HG02763 (cell line): ENCODE results near the gene CRYL1.
"Not testable (repeated sequence)": the region's sequence is repeated elsewhere in the genome, so short reads cannot be mapped to it uniquely, and the experiment has no call there.

ENCODE experiments used
- ATAC-seq: cut with Tn5 transposase; IDR thresholded peaks from one replicate; pipeline ENCODE4 v1.9.1; 2021; ENCODE audit warnings: mild to moderate bottlenecking, moderate library complexity; ENCODE audit not compliant: unreplicated experiment

The CRYL1 gene

DNA sequence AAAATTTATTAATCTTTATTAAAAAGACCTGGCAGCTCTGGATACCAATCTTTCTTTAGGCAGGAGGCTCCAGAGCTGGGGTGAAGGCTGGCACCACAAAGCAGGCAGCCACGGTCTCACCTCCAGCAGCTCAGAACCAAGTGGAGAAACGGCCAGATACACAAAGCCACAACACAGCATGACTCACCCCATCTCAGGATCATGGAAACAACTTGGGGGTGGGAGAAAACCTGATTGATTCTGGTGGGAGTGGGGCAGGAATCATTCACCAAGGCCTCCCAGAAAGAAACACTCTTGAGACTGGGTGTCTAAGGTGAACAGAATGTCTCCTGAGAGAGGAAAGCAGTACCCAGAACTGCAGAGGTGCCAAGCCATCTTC lies 64.2 kb downstream of the CRYL1 start:
- no peak for ATAC-seq

DNA sequence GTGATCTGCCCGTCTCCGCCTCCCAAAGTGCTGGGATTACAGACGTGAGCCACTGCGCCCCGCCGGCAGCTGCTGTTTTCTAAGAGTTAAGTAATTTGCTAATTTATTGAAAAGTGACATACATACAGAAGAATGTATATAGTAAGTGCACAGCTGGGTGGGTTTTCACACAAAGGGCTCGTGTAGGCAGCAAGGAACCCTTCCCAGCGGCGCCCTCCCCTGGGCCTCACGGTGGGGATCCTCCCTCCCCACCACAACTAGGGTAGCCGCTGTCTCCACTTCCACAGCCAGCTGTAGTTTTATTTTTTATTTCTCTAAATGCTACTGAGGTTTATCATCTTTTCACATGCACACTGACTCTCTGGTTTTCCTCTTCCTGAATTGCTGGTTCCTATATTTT lies 64.9 kb downstream of the CRYL1 start:
- no peak for ATAC-seq

DNA sequence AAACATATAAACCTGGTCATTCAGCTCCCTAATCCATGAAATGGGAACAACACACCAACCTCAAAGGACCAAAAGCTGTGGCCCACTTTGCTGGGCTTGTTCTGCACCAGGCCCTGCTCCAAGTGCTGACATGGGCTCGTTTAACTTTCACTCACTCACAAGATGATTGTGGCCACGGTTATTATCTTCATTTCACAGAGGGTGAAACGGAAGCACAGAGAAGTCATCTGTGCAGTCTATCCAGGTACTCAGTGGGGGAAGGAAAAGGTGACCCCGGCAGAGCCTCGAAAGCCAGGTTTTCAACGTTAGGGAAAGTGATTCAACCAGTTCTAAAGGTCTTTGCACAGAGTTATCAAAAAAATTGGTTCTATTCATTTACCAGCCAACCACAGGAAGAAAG lies 68.0 kb downstream of the CRYL1 start:
- ATAC-seq: no peak

DNA sequence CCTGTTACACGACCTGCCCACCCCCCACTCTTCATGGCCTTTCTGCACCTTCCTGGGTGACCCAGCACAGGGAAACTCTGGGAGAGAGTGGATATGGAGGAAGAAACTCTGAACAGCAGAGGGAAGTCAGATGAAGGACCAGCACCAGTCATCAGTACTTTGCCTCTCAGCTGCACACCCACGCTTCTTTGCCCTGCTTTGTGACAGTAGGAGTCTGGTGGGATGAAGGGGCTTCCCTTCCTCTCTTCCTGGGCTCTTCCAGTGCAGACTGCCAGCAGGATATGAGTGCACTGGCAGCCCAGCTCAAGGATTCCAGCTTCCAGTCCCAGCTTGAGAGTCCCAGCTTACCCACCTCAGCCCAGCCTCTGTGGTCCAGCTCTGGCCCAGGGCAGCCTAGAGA lies 68.9 kb downstream of the CRYL1 start:
- no peak for ATAC-seq

DNA sequence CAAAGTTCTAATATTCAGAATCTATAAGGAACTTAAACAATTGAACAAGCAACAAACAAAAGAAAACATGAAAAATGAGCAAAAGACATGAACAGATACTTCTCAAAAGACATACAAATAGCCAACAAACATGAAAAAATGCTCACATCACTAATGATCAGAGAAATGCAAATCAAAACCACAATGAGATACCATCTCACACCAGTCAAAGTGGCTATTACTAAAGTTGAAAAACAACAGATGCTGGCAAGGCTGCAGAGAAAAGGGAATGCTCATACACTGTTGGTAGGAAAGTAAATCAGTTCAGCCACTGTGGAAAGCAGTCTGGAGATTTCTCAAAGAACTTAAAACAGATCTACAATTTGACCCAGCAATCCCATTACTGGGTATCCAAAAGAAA lies 74.3 kb downstream of the CRYL1 start:
- ATAC-seq: no peak

DNA sequence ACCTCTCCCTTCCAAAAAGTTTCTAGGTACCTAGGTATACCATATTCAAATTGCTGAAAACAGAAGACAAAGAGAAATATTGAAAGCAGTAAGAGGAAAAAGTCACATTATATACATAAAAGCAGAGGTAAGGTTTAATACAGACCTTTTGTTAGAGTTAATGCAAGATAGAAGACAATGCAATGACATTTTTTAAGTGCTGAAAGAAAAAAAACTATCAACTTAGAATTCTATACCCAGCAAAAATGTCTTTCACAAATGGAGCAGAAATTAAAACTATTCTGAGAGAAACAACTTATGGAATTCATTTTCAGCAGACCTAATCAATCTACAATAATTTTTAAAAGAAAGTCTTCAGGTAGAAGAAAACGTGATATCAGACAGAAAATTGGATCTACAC lies 77.2 kb downstream of the CRYL1 start:
- ATAC-seq: no peak

DNA sequence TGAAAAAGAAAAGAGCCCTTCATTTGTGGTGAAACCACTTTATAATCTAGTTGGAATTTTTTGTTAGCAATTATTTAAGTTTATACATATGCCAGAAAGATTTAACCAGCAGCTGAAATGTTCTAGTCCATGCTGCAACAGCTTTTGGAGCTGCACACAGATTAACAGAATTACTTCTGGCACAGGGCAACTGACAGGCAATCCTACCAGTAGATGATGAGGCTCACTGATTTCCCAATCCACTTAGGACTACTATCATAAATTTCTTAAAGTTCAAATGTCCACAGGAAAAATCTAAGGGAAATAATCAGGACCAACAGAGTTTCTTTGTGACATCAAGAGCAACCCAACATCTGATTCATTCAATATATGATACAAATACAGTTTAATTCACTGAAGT lies 78.8 kb downstream of the CRYL1 start:
- no peak for ATAC-seq

DNA sequence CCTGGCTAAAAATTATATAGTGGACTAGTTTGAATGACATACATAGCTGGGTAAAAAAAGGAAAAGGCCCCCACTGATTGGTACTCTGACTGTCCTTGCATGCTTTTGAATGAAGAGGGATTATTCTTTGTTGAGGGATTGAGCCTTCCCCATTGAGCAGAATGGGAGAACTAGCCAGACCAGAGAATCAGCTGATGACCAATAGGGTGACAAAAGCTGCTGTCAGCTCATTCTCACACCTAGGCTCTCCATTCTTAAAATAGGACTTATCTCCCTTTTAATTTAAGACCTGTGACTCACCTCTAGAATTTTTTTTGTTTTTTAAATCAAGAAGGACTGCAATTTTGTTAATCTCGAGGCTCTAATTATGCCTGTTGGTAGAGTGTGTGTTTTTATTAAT lies 79.3 kb downstream of the CRYL1 start:
- ATAC-seq: no peak

DNA sequence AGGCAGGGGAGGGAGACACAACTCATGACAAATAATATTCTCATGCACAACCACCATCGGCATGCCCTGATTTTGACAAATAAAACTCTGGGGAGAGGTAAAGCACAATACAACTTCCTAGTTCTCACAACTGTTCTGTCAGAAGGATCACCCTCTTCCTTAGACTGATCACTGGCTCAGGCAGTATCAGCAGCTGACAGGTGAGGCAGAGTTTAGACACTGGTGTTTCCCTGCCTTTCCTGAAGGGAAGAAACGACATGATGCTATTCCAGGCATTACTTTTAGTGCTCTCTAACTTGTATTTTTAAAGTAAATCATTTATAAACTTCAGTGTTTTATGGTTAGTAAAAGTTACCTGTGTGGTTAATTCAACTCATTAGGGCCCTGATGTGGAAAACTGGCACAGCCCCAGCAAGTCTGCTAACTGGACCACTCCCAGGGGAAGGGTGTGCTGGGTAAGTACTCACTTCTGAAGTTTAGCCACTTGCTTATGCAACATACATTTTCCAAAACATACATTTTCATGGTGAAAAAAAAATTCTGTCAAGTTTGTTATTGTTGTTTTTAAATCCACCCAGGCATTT lies 82.8 kb downstream of the CRYL1 start:
- no peak for ATAC-seq

DNA sequence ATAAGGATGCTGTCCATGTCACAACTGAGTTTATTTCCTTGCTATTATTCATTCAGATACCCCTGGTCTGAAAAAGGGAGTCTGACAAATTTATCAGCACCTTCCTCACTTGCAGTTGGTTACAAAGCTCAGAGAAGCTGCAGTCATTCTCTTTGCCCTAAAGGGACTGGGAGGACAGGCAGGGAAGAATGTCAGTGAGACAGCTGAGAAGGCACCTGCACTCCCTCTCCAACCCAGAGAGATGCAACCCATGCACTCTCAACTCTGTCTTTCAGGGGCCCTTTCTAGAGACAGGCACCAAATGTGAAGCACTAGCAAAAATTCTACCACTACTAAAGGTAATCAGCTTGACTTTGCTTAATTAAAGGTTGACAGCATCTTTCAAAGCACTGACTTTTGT lies 83.3 kb downstream of the CRYL1 start:
- ATAC-seq: no peak

DNA sequence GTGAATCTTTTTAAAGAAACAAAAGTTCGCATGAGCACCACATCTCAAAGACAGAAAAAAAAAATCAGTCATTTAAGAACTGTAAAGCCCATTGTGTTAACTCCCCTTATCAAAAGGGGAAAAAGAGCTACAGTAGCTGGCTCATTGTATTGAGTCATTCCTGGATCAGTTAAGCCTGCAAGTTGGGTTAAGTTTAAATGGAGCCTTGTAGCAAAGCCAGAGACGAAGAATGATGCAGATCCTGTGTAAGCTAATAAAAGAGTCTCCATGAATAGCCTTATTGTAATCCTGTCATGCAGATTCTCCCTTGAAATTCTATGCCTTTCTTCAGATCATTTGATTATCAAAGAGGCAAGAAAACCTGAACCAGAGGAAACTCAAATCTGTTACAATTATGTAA lies 83.8 kb downstream of the CRYL1 start:
- ATAC-seq: no peak

DNA sequence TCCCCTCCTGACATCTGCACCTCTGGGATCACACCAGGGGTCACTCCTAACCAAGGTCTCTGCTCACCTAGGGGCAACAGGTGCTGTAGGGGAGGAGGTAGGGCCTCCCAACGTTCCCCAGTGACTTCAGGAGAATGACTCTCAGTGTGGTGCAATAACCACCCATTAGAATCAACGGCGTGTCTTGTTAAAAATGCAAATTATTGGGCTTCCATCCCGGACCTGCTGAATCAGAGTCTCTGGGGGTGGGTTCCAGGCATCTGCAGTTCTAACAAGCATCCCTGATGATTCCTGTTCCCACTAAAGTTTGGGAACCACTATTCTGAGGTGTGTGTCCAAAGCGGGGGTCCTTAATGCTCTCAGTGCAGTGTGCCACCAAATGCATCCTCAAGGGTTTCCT lies 84.6 kb downstream of the CRYL1 start:
- no peak for ATAC-seq

DNA sequence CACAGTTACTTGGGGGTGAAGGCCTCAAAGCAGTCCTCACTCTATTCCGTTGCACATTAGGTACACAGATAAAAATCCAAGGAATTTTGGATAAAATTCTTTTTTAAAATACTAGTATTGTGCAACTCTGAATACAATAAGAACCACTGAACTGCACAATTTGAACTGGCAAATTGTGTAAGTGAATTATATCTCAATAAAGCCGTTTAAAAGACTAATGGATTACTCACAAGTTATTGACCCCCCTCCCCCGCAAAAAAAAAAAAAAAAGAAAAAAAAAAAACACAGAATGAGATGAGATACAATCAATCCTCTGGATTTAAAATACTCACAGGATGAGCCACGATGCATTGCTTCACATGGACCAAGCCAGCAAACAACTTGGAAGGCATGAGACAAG lies 86.4 kb downstream of the CRYL1 start:
- no peak for ATAC-seq

DNA sequence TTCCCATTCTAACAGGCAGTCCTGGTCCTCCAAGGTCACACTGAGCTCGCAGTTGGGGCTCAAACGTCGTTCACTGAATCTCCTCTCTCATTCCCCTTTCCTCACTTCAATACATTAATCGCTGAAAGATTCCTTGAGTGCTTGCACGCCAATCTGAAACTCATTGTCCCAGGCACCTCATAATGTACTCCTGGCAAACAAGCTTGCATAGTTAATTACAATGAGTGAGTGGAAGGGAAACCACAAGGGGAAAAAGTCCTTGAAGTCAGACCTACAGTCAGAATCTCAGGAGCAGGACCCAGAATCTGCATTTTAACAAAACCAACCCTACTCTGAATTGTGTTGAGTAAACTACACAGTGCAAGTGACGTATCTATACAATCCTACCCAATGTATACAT lies 86.9 kb downstream of the CRYL1 start:
- ATAC-seq: no peak

DNA sequence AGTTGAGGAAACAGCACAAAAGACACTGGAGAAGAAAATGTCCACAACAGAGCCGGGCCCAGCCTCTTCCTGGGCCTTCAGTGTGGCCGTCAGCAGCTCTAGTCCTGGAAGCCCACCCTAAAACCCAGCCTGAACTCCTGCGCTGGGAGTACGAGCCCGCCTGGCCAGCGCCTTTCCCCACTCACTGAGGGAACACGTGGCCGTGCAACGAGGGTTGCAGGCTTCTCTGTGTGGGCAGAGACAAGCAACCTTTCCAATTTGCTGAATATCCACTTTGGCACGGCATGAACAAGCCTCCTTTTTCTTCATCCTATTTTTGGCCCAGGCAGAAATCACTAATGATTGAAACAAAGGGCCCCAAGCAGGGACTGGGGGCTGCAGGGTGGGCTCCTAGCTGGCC lies 89.2 kb downstream of the CRYL1 start:
- ATAC-seq: no peak

DNA sequence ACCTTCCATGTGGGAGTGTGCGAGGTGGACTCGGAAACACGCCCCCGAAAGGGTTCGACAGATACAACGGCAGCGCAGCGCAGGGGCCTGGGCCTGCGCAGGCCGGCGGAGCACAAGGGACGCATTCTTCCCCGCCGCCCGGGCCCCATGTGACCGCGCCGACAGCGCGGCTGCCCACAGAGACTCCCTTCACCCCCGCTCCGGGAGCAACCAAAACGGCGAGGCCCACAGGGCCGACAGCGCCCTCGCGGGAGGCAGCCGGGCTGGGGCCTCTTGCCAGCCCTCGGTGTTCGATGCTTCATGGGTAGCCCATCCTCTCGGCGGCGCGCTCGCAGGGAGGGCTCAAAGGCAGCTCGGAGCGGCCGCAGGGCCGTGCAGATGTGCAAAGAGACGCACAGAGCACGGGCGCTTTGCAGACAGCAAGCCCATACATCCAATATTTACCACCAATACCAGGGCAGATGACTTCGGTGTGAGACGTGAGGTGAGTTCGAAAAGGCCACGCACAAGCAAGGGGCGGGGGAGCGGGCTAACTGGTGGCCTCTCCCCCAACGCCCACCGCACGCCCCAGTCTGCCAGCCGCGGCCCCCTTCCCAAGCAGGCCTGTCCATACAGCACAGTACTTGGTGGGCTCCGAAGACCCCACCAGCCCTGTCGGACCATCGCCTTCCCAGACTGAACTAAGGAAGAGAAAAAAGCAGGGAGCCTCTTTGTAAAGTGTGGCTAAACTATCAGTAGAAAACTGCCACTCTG lies 89.9 kb downstream of the CRYL1 start:
- ATAC-seq: no peak

DNA sequence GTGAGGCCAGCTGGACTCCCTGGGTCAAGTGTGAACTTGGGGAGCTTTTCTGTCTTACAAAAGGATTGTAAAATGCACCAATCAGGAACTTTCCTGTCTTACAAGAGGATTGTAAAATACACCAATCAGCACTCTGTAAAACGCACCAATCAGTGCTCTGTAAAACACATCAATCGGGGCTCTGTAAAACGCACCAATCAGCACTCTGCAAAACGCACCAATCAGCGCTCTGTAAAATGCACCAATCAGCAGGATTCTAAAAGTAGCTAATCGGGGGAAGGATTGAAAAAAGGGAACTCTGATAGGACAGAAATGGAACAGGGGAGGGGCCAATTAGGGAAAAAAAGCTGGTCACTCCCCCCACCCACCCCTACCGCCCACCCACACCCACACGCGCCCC lies 91.4 kb downstream of the CRYL1 start:
- not testable (repeated sequence) for ATAC-seq

DNA sequence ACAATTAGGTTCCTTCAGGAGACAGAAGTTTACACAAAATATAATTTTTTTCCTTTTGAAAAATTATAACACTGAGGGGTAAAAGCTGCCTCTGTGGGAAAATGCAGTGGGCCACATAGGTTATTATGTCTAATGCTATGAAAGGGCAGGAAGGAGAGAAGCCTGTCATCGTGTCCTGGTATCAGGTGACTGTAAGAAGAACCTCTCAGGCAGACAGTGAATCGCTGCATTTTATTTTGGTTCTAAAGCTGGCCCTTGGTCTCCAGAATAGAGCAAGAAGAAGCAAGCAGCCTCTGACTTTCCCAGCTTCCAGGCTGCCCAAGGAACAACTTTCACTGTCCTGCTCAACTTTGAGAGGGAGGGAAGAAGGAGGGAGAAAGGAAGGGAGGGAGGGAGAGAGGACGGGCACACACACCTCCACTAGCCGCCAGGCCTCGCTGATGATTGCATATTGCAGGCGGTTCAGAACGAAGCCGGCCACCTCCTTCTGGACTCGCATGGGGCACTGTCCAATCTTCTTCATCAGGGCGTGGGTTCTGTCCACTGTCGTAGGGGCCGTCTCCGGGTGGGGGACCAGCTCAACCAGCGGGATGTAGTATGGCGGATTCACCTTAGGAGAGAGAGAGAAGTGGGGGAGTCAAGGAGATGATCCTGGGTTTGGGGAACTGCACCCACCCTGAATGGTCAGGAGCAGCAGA lies 93.8 kb downstream of the CRYL1 start:
- no peak for ATAC-seq

DNA sequence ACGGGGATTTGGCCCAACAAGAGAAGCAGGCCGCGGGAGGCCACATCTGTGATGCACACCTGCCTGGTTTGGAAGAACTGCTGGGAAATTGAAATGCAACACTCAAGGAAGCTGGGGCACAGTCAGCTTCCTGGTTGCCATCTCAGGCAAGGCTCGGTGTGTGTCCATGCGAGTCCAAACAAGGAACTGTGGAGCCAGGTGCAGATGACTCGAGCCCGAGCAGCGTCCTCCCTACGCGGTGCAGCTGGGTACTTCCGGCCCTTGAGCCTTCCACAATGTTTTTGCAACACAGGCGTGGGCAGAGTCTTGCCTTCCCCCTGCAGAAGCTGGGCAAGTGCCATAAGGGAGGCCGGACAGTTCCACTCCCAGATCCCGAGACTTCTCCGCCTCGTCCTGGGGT lies 94.6 kb downstream of the CRYL1 start:
- no peak for ATAC-seq

DNA sequence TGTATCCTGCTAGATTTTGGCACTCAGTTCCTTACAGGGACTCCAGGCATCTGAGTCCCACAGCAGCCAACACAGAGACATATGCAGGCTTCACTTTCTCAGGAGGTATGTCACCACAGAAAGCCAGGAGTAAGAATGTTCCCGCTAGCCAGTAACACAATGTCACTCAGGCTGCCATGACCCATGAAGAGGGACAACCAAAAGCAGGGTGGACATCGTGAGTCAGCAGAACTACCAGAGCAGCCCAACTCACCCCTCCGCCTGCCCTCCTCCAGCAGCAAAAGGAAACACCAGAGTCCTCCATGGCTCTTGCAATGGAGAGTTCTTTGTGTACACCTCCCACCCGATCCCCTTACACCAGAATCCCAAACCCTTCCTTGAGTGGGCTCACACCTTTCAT lies 95.4 kb downstream of the CRYL1 start:
- ATAC-seq: no peak

DNA sequence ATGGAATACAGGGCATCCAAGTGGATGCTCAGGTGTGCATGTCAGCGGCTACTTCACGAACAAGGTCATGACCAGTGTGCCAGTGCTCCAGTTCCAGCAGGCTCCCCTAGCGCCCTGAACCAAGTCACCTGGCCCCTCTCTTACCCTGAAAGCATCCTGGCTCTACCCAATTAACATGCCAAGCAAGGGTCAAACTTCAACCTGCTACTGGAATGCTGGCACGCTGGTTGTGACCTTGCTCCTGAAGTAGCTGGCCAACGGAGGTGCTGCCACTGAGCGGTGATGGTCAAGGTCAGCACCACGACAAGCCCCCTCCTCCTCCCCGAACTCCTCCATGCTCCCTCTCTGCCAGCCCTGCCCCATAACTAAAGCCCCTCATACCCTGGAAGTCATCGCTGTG lies 96.0 kb downstream of the CRYL1 start:
- no peak for ATAC-seq
